ENCODE results near the gene TMC5.

Gene TMC5

GRCh38 chr16:19446300-19446846 lies 28.7 kb downstream of the TMC5 start:
- Histone ChIP-seq H3K9me3 (replicated peaks; ENCODE audit: insufficient read depth, low read length) (no peaks in the 10 kb centered on the region), H3K36me3 (replicated peaks; ENCODE audit: insufficient read depth, low read length) (no peaks in the 10 kb centered on the region), H3K4me3 (ENCODE audit: low read length) (no peak overlapping the region), H3K27me3 (replicated peaks; ENCODE audit: insufficient read depth, low read length) (no peaks in the 10 kb centered on the region), H4K20me1 (ENCODE audit: insufficient read depth, low read length) (no peaks in the 10 kb centered on the region), H3F3A (ENCODE audit: insufficient read depth, low read length) (no peaks in the 10 kb centered on the region), H3K79me2 (ENCODE audit: low read length) (no peaks in the 10 kb centered on the region), H3K9ac (ENCODE audit: low read length) (no peak overlapping the region), H2AFZ (ENCODE audit: low read length) (no peak overlapping the region), H3K4me2 (ENCODE audit: low read depth, low read length) (no peak overlapping the region), H3K27ac (ENCODE audit: low read length) (no peak overlapping the region), H3K4me1 (ENCODE audit: low read length) (no peaks in the 10 kb centered on the region), H3K9me2 (replicated peaks; ENCODE audit: insufficient read depth, low read length) (no peaks in the 10 kb centered on the region)
- TF ChIP-seq, protein P1, sequence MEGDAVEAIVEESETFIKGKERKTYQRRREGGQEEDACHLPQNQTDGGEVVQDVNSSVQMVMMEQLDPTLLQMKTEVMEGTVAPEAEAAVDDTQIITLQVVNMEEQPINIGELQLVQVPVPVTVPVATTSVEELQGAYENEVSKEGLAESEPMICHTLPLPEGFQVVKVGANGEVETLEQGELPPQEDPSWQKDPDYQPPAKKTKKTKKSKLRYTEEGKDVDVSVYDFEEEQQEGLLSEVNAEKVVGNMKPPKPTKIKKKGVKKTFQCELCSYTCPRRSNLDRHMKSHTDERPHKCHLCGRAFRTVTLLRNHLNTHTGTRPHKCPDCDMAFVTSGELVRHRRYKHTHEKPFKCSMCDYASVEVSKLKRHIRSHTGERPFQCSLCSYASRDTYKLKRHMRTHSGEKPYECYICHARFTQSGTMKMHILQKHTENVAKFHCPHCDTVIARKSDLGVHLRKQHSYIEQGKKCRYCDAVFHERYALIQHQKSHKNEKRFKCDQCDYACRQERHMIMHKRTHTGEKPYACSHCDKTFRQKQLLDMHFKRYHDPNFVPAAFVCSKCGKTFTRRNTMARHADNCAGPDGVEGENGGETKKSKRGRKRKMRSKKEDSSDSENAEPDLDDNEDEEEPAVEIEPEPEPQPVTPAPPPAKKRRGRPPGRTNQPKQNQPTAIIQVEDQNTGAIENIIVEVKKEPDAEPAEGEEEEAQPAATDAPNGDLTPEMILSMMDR (IDR thresholded peaks at IDR 0.05; ENCODE audit: low read length) = no peak
- no peak for TF ChIP-seq EZH2 (optimal IDR thresholded peaks at IDR 0.05; ENCODE audit: low read depth, low read length)
- TF ChIP-seq EZH2phosphoT487 (IDR thresholded peaks at IDR 0.05; ENCODE audit: low read length) = no peak
- DNase-seq = no peak

DNA sequence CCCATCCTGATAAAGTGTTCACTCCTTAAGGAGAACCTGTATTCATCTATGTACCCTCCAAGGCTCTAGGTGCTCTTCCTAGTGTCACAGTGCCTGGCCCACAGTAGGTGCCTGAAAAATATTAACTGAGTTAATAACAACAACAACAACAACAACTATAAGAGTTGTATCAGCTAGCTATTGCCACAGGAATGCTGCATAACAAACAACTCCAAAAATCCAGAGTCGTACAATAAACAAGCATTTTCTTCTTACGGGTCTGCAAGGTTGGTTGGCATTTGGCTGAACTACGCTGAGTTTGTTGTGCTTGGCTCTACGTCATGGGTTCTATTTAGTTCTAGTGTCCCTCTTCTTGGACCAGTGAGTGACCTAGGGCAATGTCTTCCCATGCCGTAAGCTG lies 29.2 kb downstream of the TMC5 start:
- no peaks in the 10 kb centered on the region for H3K9me2 ChIP-seq (replicated peaks; ENCODE audit: insufficient read depth, low read length)
- H3K4me2 ChIP-seq (ENCODE audit: low read depth, low read length) = no peak overlapping the region
- H3K79me2 ChIP-seq (ENCODE audit: low read length) = no peaks in the 10 kb centered on the region
- no peak overlapping the region for H2AFZ ChIP-seq (ENCODE audit: low read length)
- H3K9me3 ChIP-seq (replicated peaks; ENCODE audit: insufficient read depth, low read length) = no peaks in the 10 kb centered on the region
- no peak for DNase-seq
- H3K4me3 ChIP-seq (ENCODE audit: low read length) = no peak overlapping the region
- no peak overlapping the region for H3K9ac ChIP-seq (ENCODE audit: low read length)
- no peak overlapping the region for H3K27ac ChIP-seq (ENCODE audit: low read length)
- H3F3A ChIP-seq (ENCODE audit: insufficient read depth, low read length) = no peaks in the 10 kb centered on the region
- no peaks in the 10 kb centered on the region for H4K20me1 ChIP-seq (ENCODE audit: insufficient read depth, low read length)
- no peaks in the 10 kb centered on the region for H3K27me3 ChIP-seq (replicated peaks; ENCODE audit: insufficient read depth, low read length)
- no peaks in the 10 kb centered on the region for H3K4me1 ChIP-seq (ENCODE audit: low read length)
- TF ChIP-seq EZH2 (optimal IDR thresholded peaks at IDR 0.05; ENCODE audit: low read depth, low read length) = no peak
- no peak for TF ChIP-seq EZH2phosphoT487 (IDR thresholded peaks at IDR 0.05; ENCODE audit: low read length)
- TF ChIP-seq, protein P1 (IDR thresholded peaks at IDR 0.05; ENCODE audit: low read length) = no peak
- H3K36me3 ChIP-seq (replicated peaks; ENCODE audit: insufficient read depth, low read length) = no peaks in the 10 kb centered on the region

GRCh38 chr16:19450186-19450585 lies 32.5 kb downstream of the TMC5 start:
- H3F3A ChIP-seq (ENCODE audit: insufficient read depth, low read length) = no peaks in the 10 kb centered on the region
- H4K20me1 ChIP-seq (ENCODE audit: insufficient read depth, low read length) = no peaks in the 10 kb centered on the region
- H3K4me2 ChIP-seq (ENCODE audit: low read depth, low read length) = no peak overlapping the region
- no peak for DNase-seq
- H3K27ac ChIP-seq (ENCODE audit: low read length) = no peak overlapping the region
- no peak overlapping the region for H3K9ac ChIP-seq (ENCODE audit: low read length)
- no peak overlapping the region for H2AFZ ChIP-seq (ENCODE audit: low read length)
- TF ChIP-seq, protein P1 (IDR thresholded peaks at IDR 0.05; ENCODE audit: low read length) = no peak
- TF ChIP-seq EZH2 (optimal IDR thresholded peaks at IDR 0.05; ENCODE audit: low read depth, low read length) (no peak), EZH2phosphoT487 (IDR thresholded peaks at IDR 0.05; ENCODE audit: low read length) (no peak)
- H3K27me3 ChIP-seq (replicated peaks; ENCODE audit: insufficient read depth, low read length) = no peaks in the 10 kb centered on the region
- no peaks in the 10 kb centered on the region for H3K9me2 ChIP-seq (replicated peaks; ENCODE audit: insufficient read depth, low read length)
- no peaks in the 10 kb centered on the region for H3K36me3 ChIP-seq (replicated peaks; ENCODE audit: insufficient read depth, low read length)
- no peaks in the 10 kb centered on the region for H3K79me2 ChIP-seq (ENCODE audit: low read length)
- no peaks in the 10 kb centered on the region for H3K4me1 ChIP-seq (ENCODE audit: low read length)
- no peaks in the 10 kb centered on the region for H3K9me3 ChIP-seq (replicated peaks; ENCODE audit: insufficient read depth, low read length)
- H3K4me3 ChIP-seq (ENCODE audit: low read length) = no peak overlapping the region
